ENCODE data around the gene PARK7. TPM values are rescaled to one million over a fixed set of nuclear protein-coding genes. Genes with fewer than 3 reads are reported as not detected.
A peak's percentile ranks its signal among the peaks of the same experiment; 100 is the strongest.

PARK7 gene
- total RNA-seq, 1 experiment from 2014 or later = 370 TPM

DNA sequence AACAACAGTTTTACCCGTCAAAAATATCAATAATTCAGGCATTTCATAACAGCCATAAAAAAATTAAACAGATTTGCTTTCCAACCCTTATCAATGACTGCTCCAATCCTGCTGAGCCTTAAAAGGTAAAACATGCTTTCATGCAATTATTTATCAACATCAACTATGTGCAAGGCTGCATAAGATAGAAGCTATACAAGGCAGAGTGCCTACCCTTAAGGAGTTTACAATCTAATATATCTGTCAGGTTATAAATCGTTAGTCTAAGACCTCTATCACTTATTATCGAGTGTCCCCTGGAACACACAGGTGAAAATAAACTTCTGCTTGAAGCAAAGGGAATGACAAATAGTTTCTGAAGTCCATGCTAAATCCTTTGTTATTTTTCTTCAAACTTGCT, 62.8 kb downstream of the PARK7 start:
- Histone ChIP-seq H3K9me2 (ENCODE audit: insufficient read depth) (no peaks in the 10 kb centered on the region), H4K20me1 (ENCODE audit: insufficient read depth) (peaks cover 56% of the 10 kb centered on the region), H2AFZ (ENCODE audit: low read depth, low read length, poor library complexity, severe bottlenecking) (no peak overlapping the region), H3K4me3 (replicated peaks in 1 of 2; ENCODE audit: low read depth in 1 of 2, low read length in 2 of 2) (peak overlapping the region; percentile 88 to 93), H3K27ac (ENCODE audit: low read depth, low read length) (peak overlapping the region; percentile 99), H3K4me1 (ENCODE audit: control insufficient read depth in 1 of 2, insufficient read depth in 2 of 2, low read length in 2 of 2) (peaks cover 73 to 89% of the 10 kb centered on the region in 2 experiments), H3K4me2 (ENCODE audit: low read length) (peak overlapping the region; percentile 95), H3K79me2 (ENCODE audit: insufficient read depth, low read length) (peaks cover 86% of the 10 kb centered on the region), H3K9ac (ENCODE audit: low read length) (peak overlapping the region; percentile 91), H3K36me3 (ENCODE audit: control insufficient read depth in 1 of 2, insufficient read depth in 2 of 2, low read length in 2 of 2) (peaks cover 23 to 43% of the 10 kb centered on the region in 2 experiments), H3K9me3 (ENCODE audit: control insufficient read depth in 1 of 2, insufficient read depth in 1 of 2, low read depth in 1 of 2, low read length in 2 of 2) (no peaks in the 10 kb centered on the region), H3K27me3 (ENCODE audit: insufficient read depth, low read length) (no peaks in the 10 kb centered on the region)
- CTCF ChIA-PET = interaction anchor here (1.3 kb wide), 1 partner anchor 9 kb away, joined by 3 read pairs; no protein-coding TSS in a partner anchor
- intact Hi-C loops (cut with micrococcal nuclease) = no loop called here
- no TSS peak for BruUV-seq (replicated peaks)
- no peak for DNase-seq (ENCODE audit: low read depth, low spot score)
- no peak for ATAC-seq
- RAD21 ChIA-PET (ENCODE audit: low non-redundant PET in 1 of 2, low total read pairs in 2 of 2, uncharacterized antibody in 2 of 2, unreplicated experiment in 2 of 2) = no interaction called here
- TF ChIP-seq SRF (IDR thresholded peaks at IDR 0.05; ENCODE audit: low read depth) (no peak), ZFX (IDR thresholded peaks at IDR 0.05) (no peak), POLR2AphosphoS5 (IDR thresholded peaks at IDR 0.05; ENCODE audit: low read depth, low read length) (peak; percentile 3; the same call in 1 of the 2 replicates), ELF1 (IDR thresholded peaks at IDR 0.05; ENCODE audit: borderline replicate concordance, low read depth) (no peak), CEBPB (IDR thresholded peaks at IDR 0.05; ENCODE audit: low read depth) (no peak), RAD21 (IDR thresholded peaks at IDR 0.05; ENCODE audit: low read depth) (no peak)
- TF ChIP-seq, protein P1, sequence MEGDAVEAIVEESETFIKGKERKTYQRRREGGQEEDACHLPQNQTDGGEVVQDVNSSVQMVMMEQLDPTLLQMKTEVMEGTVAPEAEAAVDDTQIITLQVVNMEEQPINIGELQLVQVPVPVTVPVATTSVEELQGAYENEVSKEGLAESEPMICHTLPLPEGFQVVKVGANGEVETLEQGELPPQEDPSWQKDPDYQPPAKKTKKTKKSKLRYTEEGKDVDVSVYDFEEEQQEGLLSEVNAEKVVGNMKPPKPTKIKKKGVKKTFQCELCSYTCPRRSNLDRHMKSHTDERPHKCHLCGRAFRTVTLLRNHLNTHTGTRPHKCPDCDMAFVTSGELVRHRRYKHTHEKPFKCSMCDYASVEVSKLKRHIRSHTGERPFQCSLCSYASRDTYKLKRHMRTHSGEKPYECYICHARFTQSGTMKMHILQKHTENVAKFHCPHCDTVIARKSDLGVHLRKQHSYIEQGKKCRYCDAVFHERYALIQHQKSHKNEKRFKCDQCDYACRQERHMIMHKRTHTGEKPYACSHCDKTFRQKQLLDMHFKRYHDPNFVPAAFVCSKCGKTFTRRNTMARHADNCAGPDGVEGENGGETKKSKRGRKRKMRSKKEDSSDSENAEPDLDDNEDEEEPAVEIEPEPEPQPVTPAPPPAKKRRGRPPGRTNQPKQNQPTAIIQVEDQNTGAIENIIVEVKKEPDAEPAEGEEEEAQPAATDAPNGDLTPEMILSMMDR (IDR thresholded peaks at IDR 0.05 in 2 of 3, conservative IDR thresholded peaks at IDR 0.05 in 1 of 3; ENCODE audit: borderline replicate concordance in 1 of 3, insufficient read depth in 1 of 3, low read depth in 2 of 3, low read length in 2 of 3) = no peak
- POLR2A ChIA-PET = interaction anchor here (0.9 to 7.5 kb wide), 18 partner anchors 9 to 290 kb away, joined by 3 to 80 read pairs (median 8); no protein-coding TSS in a partner anchor
